Right kidney (tissue), 1 donor: ENCODE data around the gene DDX28.
"Not testable (repeated sequence)": the region's sequence is repeated elsewhere in the genome, so short reads cannot be mapped to it uniquely, and the experiment has no call there.

Experiments used
- DNase-seq: peaks from one replicate; pipeline ENCODE4 v3.0.0-alpha.2; 2016

The DDX28 gene

DNA sequence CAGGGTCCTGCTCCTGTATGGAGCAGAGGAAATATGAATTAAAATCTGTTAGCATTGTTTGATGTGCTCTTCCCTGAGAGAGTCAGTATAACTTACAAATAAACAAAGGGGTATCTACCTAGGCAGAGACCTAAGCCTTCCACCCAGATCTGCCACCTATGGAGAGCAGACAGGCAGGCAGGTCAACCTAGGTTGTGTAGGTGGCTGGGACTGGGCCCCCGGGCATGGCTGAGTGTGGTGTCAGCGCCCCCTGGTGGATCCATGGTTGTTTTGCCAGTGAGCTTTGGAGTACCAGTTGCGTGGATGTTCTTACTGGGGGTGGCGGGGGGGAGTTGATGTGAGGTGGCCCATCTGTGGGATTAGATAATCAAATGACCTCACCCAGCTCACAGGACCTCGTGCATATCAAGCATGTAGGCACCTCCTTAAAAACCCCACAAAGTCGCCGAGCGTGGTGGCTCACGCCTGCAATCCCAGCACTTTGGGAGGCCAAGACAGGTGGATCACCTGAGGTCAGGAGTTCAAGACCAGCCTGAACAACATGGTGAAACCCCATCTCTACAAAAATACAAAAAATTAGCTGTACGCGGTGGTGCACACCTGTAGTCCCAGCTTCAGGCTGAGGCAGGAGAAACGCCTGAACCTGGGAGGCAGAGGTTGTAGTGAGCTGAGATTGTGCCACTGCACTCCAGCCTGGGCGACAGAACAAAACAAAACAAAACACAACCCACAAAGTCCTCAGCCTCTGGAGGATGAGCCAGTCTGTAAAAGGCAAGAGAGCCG is 17.7 kb upstream of the DDX28 start:
- DNase-seq: peak; percentile 50

DNA sequence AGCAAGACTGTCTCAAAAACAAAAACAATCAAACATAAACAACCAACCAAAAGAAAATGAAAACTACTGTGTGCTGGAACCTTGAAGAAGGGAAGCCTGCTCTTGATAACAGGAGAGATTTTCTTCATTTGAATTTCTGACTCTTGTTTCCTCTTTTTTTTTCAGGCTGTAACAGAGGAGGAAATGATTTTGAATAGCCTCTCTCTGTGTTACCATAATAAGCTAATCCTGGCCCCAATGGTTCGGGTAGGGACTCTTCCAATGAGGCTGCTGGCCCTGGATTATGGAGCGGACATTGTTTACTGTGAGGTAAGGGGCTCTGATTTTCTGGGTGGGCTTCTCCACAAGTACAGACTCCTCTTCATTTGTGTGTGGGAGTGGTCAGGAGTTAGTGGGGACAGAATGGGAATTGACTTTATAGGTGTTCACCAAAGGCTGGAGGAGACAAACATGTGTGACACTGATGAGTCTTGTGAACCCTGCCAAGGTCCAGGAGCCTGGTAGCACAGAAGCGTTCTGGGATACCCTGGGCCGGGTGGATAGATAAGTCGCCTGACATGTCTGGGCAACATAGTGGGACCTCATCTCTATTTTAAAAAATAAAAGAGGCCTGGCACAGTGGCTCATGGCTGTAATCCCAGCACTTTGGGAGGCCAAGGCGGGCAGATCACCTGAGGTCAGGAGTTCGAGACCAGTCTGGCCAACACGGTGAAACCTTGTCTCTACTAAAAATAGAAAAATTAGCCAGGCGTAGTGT is 15.0 kb upstream of the DDX28 start:
- DNase-seq: no peak

DNA sequence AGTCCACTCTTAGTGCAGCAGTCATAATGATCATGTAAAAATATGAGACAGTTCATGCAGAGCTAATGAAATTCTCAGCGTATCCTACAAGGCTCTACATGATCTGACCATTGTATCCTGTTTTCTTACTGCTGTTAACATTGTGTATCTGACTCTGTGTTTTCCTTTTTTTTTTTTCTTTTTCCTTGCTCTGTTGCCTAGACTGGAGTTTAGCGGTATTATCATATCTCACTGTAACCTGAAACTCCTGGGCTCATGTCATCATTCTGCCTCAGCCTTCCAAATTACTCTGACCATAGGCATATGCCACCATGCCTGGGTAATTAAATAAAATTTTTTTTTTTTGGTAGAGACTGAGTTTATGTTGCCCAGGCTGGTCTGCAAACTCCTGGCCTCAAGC is 12.2 kb upstream of the DDX28 start:
- no peak for DNase-seq

DNA sequence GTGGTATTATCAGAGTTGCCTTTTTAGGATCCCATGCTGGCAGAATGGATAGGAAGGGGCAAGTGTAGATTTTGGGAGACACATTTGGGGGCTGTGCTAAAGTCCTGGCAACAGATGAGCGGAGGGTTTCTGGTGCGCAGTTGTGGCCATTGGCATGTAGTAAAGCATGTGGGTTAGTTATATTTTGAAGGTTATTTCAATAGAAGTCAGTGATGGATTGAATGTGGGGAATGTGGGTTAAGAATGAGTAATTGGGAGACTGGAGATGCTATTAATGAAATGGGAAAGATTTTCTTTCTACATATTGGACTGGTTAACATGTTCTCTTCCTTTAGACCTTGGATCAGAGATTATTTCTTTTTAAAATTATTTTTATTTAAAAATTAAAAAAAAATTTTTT is 10.1 kb upstream of the DDX28 start:
- no peak for DNase-seq

DNA sequence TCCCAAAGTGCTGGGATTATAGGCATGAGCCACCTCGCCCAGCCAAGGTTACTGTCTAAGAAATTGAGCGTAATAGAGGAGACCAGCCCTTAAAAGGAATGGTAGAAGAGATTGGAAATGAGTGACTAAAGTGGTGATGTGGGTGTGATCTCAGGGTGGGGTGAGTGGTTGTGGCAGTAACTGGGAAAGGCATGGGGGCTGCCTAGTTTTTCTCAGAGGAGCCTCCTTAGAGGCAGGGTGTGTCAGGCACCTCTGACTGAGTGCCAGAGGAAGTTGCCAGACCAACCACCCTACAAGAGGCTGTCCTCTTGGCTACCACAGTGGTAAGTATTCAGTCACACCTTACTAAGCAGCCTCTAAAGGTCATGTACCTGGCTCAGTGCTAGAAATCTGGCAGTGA is 8.9 kb upstream of the DDX28 start:
- DNase-seq: no peak

DNA sequence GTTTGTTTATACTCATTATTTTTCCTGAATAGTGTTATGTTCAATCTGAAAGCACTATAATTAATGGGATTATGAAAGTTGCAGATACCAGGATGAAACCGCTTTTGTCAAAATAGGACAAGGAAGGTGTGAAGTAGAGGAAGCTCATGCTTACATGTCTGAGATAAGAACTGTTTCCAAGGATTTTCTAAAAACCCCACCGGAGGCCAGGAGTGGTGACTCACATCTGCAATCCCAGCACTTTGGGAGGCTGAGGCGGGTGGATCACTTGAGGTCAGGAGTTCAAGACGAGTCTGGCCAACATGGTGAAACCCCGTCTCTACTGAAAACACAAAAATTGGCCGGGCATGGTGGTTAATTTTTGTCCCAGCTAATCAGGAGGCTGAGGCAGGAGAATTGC is 7.1 kb upstream of the DDX28 start:
- not testable (repeated sequence) for DNase-seq

DNA sequence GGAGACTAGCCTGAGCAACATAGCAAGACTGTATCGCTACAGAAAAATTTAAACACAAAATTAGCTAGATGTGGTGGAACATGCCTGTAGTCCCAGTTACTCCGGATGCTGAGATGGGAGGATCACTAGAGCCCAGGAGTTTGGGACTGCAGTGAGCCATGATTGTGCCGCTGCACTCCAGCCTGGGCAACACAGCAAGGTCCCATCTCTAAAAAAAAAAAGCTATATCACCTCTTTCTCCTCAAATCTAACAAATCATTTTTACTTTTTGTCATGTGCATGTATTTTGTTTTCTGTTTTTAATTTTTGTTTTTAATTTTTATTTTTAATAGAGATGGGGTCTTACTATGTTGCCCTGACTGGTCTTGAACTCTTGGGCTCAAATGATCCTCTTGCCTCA is 6.0 kb upstream of the DDX28 start:
- DNase-seq: no peak

DNA sequence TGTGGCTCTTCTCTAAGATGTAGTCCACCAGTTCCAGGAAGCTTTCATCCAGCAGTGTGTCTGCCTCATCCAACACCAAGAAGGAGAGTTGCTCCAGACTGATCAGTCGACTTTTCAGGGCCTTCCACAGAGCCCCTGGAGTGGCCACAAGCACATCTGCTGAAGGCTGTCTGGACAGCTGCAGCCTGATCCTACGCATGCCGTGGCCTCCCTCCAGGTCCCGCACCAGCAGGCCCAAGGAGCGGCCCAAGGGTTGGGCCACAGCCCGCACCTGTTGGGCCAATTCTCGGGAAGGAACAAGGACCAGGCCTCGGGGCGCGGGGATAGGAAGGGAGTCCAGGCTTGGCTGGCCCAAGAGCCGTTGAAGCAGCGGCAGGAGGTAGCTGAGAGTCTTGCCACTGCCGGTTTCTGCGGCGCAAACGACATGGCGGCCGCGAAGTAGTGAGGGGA is 729 bp downstream of the DDX28 start:
- no peak for DNase-seq

DNA sequence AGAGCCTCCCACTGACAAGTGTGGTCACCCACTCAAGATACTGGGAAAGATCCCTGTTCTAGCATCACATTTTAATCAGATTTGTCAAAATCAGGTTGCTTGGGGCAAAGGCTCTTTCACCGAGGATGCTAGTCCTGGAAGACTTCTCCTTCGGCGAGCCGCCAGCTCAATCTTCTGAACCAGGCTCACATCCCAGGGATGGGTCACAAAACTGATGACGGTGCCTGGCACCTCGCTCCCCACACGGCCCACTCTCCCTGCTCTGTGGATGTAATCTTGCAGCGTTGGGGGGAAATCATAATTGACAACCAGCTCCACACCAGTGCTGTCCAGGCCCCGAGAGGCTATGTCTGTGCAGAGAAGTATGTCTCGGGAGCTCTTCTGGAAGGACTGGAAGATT is 1.5 kb downstream of the DDX28 start:
- no peak for DNase-seq

DNA sequence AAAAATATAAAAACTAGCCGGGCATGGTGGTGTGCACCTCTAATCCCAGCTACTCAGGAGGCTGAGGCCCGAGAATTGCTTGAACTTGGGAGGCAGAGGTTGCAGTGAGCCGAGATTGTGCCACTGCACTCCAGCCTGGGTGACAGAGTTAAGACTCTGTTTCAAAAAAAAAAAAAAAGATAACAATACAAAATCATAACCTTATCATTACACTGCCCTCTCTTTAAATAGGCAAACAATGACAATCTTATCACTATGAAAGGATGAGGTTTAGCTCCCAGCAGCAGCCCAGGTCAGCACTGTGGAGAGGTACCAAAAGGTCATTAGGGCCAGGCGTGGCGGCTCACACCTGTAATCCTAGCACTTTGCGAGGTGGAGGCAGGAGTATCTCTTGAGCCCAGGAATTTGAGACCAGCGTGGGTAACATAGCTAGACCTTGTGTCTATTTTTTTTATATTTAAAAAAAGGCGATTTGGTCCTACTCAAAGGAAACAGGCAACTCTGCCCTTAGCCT is 3.8 kb downstream of the DDX28 start:
- no peak for DNase-seq

DNA sequence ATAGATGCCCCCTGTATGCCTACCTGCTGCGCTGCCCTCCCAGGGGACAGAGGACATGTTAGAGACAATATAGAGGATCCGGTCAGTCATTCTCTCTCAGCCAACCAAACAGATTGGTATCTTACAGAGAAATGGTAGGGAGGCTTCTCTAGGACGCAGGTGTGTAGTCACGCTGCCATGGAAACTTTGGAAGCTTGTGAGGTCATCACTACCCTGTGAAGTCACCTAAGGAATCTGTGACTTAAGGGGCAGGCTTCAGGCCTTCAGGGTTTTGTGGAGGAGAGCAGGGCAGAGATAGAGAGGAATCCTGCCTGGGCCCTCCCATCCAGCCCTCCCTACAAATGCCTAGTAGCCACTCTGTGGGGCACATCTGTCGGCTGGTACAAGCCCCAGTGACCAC is 7.4 kb downstream of the DDX28 start, which contains the start of gene DPEP2NB:
Gene DPEP2NB (minus strand): TSS at position 231 of the 400 bp plus-strand sequence. CDS start 141 bp downstream, at position 90.
- no peak for DNase-seq

DNA sequence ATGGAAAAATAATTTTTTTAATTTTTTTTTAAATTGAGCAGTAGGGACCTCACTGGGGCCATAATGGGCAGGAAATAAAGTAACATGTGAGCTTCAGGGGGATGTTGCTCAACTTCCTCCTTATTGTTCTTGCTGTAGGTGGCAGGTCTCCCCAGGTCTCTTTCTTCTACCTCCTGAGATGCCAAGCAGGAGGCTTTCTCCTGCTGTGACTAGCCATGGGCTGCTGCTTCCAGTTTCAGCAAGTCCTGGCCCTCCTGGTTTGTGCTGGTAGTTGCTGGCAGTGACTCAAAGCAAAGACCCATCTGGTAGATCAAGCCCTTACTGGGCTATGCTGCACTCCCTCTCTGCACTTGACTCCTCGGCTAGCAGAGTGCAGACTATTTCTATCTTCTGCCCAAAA is 9.6 kb downstream of the DDX28 start:
- DNase-seq: no peak

DNA sequence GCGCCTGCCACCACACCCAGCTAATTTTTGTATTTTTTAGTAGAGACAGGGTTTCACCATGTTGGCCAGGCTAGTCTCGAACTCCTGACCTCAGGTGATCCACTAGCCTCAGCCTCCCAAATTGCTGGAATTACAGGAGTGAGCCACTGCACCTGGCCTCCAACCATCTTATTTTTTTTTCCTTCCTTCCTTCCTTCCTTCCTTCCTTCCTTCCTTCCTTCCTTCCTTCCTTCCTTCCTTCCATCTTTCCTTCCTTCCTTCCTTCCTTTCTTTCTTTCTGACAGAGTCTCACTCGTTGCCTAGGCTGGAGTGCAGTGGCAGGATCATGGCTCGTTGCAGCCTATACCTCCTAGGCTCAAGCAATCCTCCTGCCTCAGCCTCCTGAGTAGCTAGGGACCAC is 13.2 kb downstream of the DDX28 start:
- DNase-seq: not testable (repeated sequence)

DNA sequence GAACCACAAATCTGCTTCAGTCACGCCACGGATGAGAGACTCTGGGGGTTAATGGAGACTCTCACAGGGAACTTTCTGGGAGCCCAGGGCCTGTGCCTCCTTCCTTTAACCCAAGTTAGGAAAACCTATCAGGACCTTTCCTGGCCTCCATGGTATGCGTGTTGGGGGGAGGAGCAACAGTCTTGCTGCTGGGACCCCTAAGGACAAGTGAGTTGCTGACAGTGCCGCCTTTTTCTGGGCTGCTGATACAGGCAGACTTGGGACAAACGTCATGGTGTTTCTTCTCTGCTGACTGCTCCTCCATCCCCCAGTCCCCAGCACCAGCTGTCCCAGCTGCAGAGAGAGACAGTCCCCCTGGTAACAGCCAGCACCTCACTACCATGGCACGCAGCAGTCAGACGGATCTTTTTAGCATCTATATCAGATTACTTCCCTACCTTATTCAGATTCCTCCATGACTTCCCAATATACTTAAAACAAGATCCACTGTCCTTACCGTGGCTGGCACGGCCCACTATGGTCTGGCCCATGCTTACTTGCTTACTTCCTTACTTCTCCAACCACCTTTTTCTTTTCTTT is 13.8 kb downstream of the DDX28 start:
- DNase-seq: no peak

DNA sequence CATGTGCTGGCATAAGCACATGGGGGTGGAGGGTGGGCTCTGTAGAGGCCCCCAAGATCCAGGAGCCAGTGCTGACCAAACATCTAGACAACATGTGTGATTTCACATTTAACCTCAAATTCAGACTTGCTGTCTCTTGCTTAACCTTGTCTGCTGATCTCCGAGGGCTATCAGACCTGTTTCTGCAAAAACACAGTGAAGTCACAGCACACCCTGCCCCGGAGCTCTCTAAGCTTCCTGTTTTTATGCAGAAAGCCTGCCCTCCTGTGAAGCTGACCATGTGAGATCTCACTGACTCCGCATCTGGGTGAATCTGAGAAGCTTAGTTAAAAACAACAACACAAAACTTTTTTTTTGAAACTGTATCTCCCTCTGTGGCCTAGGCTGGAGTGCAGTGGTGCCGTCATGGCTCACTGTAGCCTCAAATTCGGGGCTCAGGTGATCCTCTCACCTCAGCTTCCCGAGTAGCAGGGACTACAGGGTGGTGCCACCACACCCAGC is 17.2 kb downstream of the DDX28 start:
- DNase-seq: no peak

DNA sequence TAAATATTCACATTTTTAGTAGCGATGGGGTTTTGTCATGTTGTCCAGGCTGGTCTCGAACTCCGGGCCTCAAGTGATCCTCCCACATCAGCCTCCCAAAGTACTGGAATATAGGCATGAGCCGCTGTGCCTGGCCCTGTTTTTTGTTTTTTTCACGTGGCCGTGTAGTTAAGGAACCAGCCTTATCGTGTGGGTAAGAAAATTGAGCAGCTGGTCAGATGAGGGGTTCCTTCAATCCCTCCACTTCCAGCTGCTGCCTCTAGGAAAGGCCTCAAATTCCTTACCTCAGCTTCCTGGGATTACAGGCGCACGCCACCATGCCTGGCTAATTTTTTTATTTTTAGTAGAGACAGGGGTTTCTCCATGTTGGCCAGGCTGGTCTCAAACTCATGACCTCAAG is 17.8 kb downstream of the DDX28 start:
- no peak for DNase-seq

DNA sequence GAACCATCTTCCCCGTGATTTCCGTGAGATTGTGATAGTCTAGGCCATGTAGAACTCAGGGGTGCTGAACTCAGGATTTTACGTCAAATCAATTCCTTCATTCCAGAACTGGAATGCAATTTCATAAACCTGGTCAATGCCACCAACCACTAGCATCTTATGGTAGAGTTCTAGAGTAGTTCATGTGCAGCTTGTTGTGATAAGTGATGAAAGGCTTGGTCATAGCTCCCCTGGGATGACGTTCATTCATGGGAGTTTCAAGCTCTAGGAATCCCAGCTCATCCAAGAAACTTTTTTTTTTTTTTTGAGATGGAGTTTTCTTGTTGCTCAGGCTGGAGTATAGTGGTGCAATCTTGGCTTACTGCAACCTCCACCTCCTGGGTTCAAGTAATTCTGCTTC is 20.0 kb downstream of the DDX28 start:
- DNase-seq: no peak

DNA sequence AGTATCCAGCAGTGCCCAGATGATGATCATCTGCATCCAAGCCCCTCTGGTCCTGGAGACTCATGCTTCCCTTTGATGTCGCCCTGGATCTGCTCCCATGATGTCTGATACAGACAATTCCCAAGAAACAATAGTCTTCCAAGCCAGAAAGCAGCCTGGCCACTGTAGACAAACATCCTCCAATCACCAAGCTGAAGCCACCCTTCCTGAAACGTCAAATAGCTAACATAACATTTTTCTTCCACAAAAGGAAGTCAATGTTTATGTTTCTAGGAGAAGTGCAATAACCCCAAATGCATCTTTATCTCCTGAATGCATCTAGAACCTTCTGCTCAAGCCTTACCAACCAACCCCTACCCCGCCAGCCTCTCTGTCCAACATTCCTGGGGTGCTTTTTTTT is 22.6 kb downstream of the DDX28 start:
- no peak for DNase-seq

DNA sequence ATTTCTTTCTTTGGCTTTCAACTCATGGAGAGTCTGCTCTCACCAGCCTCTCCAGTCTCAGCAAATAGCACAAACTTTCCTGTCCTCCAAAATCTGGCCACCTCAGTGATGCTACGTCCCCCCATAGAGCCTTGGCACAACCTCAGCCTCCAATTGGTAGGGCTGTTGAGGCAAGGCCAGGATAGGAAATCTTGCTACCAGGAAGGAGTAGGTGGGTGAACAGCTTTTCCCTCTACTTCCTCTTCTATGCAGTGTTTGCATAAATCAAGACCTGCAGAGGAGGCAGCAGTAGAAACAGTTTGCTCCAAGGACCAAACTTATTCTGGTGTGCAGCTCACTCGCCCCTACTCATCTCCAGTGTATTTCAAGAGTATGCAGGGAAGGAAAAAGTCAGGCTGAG is 23.0 kb downstream of the DDX28 start:
- no peak for DNase-seq

DNA sequence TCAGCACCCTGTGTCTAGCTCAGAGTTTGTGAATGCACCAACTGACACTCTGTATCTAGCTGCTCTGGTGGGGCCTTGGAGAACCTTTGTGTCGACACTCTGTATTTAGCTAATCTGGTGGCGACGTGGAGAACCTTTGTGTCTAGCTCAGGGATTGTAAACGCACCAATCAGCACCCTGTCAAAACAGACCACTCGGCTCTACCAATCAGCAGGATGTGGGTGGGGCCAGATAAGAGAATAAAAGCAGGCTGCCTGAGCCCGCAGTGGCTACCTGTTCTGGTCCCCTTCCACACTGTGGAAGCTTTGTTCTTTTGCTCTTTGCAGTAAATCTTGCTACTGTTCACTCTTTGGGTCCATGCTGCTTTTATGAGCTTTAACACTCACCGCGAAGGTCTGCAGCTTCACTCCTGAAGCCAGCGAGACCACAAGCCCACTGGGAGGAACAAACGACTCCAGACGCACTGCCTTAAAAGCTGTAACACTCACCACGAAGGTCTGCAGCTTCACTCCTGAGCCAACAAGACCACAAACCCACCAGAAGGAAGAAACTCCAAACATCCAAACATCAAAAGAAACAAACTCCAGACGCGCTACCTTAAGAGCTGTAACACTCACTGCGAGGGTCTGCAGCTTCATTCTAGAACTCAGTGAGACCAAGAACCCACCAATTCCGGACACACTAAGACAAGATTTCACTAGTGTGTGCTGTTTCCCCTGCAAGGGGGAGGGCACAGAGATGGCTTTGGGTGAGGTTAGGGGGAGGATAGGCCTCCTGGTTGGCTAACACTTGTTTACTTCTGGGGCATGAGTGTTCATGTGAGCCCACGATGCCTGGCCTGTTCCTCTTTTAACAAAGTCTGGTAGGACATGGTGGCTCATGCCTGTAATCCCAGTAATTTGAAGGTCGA is 24.0 kb downstream of the DDX28 start, which contains the start of gene DPEP2:
Gene DPEP2 (minus strand): TSS at position 706 of the 910 bp plus-strand sequence. CDS start 6,272 bp downstream, outside the sequence.
- DNase-seq: not testable (repeated sequence)

DNA sequence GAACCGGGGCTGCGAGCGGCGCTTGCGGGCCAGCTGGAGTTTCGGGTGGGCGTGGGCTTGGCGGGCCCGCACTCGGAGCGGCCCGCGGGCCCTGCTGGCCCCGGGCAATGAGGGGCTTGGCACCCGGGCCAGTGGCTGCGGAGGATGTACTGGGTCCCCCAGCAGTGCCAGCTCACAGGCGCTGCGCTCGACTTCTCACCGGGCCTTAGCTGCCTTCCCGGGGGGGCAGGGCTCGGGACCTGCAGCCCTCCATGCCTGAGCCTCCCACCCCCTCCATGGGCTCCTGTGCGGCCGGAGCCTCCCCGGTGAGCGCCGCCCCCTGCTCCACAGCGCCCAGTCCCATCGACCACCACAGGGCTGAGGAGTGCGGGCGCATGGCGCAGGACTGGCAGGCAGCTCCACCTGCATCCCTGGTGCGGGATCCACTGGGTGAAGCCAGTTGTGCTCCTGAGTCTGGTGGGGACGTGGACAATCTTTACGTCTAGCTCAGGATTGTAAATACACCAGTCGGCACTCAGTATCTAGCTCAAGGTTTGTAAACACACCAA is 24.7 kb downstream of the DDX28 start:
- not testable (repeated sequence) for DNase-seq
